IPS-18a (cell line): ENCODE results near the gene SUSD6.

Experiments used
- H3K27ac ChIP-seq: one replicate; pipeline ENCODE4 v1.5.1; 2013; ENCODE audit warnings: low read length
- H3K27me3 ChIP-seq: one replicate; pipeline ENCODE4 v1.6.1; 2013; ENCODE audit warnings: mild to moderate bottlenecking, low read length; ENCODE audit not compliant: control insufficient read depth, insufficient read depth
- H3K36me3 ChIP-seq: one replicate; pipeline ENCODE4 v1.6.1; 2013; ENCODE audit warnings: low read depth, low read length; ENCODE audit not compliant: control insufficient read depth
- H3K4me1 ChIP-seq: one replicate; pipeline ENCODE4 v1.6.1; 2013; ENCODE audit warnings: low read depth, low read length; ENCODE audit not compliant: control insufficient read depth
- H3K4me3 ChIP-seq: one replicate; pipeline ENCODE4 v1.5.1; 2013; ENCODE audit warnings: low read length
- H3K9ac ChIP-seq: one replicate; pipeline ENCODE4 v1.6.1; 2013; ENCODE audit warnings: mild to moderate bottlenecking, low read length, moderate library complexity
- H3K9me3 ChIP-seq: one replicate; pipeline ENCODE4 v1.6.1; 2013; ENCODE audit warnings: low read depth, low read length; ENCODE audit not compliant: control insufficient read depth

SUSD6 gene, protein sequence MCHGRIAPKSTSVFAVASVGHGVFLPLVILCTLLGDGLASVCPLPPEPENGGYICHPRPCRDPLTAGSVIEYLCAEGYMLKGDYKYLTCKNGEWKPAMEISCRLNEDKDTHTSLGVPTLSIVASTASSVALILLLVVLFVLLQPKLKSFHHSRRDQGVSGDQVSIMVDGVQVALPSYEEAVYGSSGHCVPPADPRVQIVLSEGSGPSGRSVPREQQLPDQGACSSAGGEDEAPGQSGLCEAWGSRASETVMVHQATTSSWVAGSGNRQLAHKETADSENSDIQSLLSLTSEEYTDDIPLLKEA

GRCh38 chr14:69611172-69612013 lies at the start of gene SUSD6:
Gene SUSD6 (plus strand): TSS chr14:69611596. CDS start chr14:69658593, 46,997 bp downstream.
- Histone ChIP-seq H3K36me3 (no peaks in the 10 kb centered on the region), H3K4me1 (peaks cover 15% of the 10 kb centered on the region)

GRCh38 chr14:69561893-69562292 lies 49.5 kb upstream of the SUSD6 start:
- Histone ChIP-seq H3K4me3 (no peak overlapping the region), H3K4me1 (peaks cover 7% of the 10 kb centered on the region), H3K9me3 (no peaks in the 10 kb centered on the region), H3K36me3 (no peaks in the 10 kb centered on the region), H3K27ac (no peak overlapping the region), H3K9ac (no peak overlapping the region), H3K27me3 (peaks cover under 1% of the 10 kb centered on the region)

More at GRCh38 chr14:69611172-69612013, at the start of gene SUSD6:
- H3K27ac ChIP-seq, result no peak within 1 kb of the TSS
- H3K4me3 ChIP-seq, result peak within 1 kb of the TSS; percentile 75
- peaks cover 17% of the 10 kb centered on the region for H3K27me3 ChIP-seq
- H3K9ac ChIP-seq, result peak within 1 kb of the TSS; percentile 19
- no peaks in the 10 kb centered on the region for H3K9me3 ChIP-seq

DNA sequence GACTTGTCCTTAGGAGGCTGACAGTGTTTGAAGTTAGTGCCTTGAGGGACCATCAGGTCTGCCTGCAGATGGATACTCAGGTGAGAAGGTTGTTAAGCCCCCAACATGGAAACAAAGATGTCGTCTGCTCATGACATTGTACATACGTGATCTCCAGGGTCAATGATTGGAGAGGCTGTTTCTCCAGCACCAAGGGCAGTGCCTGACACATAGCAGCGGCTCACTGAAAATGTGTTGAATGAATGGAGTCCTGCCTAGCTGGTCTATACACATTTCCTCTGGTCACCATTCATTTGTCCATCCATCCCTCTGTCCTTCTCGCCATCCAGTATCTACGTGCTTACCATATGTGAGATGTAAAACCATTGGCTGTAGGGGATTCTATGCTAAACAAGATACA lies 43.8 kb upstream of the SUSD6 start:
- H3K9ac ChIP-seq, result no peak overlapping the region
- no peaks in the 10 kb centered on the region for H3K4me1 ChIP-seq
- H3K36me3 ChIP-seq, result no peaks in the 10 kb centered on the region
- no peak overlapping the region for H3K27ac ChIP-seq
- peaks cover 39% of the 10 kb centered on the region for H3K27me3 ChIP-seq
- no peak overlapping the region for H3K4me3 ChIP-seq
- H3K9me3 ChIP-seq, result no peaks in the 10 kb centered on the region

GRCh38 chr14:69569859-69570258 lies 41.5 kb upstream of the SUSD6 start:
- H3K27ac ChIP-seq, result no peak overlapping the region
- no peaks in the 10 kb centered on the region for H3K36me3 ChIP-seq
- no peaks in the 10 kb centered on the region for H3K4me1 ChIP-seq
- H3K4me3 ChIP-seq, result no peak overlapping the region
- H3K9ac ChIP-seq, result no peak overlapping the region
- no peaks in the 10 kb centered on the region for H3K9me3 ChIP-seq
- peaks cover 60% of the 10 kb centered on the region for H3K27me3 ChIP-seq

GRCh38 chr14:69570836-69571330 lies 40.5 kb upstream of the SUSD6 start:
- H3K27me3 ChIP-seq, result peaks cover 66% of the 10 kb centered on the region
- no peak overlapping the region for H3K9ac ChIP-seq
- H3K36me3 ChIP-seq, result no peaks in the 10 kb centered on the region
- no peak overlapping the region for H3K4me3 ChIP-seq
- no peaks in the 10 kb centered on the region for H3K9me3 ChIP-seq
- H3K27ac ChIP-seq, result no peak overlapping the region
- no peaks in the 10 kb centered on the region for H3K4me1 ChIP-seq

DNA sequence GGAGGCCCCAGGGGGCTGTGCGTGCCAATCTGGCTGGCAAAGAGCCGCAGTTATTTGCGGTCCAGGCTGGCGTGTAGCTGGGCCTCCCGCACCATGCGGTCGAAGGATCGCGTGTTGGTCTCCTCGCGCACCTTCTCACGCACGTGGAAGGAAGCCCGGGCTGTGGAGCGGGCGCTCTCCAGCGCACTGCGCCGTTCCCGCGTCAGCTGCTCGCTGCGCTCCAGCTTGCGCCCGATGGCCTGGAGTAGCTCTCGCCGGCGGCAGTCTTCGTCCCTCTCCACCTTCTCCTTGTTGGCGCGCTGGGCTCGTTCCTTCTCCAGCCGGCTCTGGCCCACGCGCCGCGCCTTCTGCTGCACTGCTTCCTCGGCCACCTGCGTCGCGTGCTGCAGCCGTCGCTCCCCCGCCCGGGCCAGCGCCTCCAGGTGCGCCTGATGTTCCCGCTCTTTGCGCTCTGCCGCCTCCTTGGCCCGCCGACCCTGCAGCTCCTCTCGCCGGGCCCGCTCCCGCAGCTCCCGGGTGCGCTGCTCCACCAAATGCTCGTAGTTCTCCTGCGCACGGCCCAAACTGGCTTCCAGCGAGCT lies 39.9 kb upstream of the SUSD6 start:
- Histone ChIP-seq H3K9ac (no peak overlapping the region), H3K27me3 (peaks cover 66% of the 10 kb centered on the region), H3K9me3 (no peaks in the 10 kb centered on the region), H3K36me3 (no peaks in the 10 kb centered on the region), H3K27ac (no peak overlapping the region), H3K4me1 (no peaks in the 10 kb centered on the region), H3K4me3 (peak overlapping the region; percentile 41)

DNA sequence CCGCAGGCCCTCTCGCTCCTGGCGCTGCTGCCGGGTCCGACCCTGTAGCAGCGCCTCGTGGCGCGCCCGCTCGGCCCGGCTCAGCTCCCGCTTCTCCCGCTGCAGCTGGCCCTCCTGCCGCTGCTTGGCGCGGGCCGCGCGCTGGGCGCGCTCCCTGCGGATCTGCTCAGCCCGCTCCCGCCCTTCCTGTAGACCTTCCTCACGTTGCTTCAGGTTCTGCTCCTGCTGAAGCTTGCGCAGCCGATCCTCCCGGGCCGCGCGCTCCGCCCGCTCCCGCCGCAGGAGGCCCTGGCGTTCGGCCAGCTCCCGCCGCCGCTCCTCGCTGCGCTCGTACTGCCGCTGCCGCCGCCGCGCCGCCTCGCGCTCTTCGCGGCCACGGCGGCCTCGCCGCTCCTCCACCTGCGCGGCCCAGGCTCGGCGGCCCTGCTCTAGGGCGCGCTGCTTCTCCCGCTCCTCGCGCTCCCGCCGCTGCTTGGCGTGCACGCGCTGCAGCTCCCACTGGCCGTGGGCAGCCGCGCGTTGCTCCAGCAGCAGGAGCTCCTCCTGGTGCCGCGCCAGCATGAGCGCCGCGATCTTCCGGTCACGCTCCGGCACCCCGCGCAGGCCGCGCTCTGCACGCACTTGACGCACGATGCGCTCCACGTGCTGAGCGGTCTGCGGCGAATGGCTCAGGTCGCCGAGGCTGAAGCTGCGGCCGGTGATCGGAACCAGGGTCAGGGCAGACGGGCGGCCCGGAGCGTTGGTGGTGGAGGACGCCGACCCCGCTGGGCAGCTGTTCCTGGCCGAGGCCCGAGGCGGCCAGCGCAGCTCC lies 39.2 kb upstream of the SUSD6 start:
- Histone ChIP-seq H3K4me1 (no peaks in the 10 kb centered on the region), H3K27me3 (peaks cover 62% of the 10 kb centered on the region), H3K27ac (no peak overlapping the region), H3K36me3 (no peaks in the 10 kb centered on the region), H3K9me3 (no peaks in the 10 kb centered on the region), H3K9ac (no peak overlapping the region), H3K4me3 (peak overlapping the region; percentile 41)

GRCh38 chr14:69572841-69573135 lies 38.6 kb upstream of the SUSD6 start:
- H3K4me3 ChIP-seq, result no peak overlapping the region
- peaks cover 60% of the 10 kb centered on the region for H3K27me3 ChIP-seq
- no peaks in the 10 kb centered on the region for H3K4me1 ChIP-seq
- no peaks in the 10 kb centered on the region for H3K9me3 ChIP-seq
- no peaks in the 10 kb centered on the region for H3K36me3 ChIP-seq
- no peak overlapping the region for H3K27ac ChIP-seq
- H3K9ac ChIP-seq, result no peak overlapping the region

- Histone ChIP-seq H3K9ac (no peak overlapping the region), H3K27ac (no peak overlapping the region), H3K4me3 (peak overlapping the region; percentile 66), H3K27me3 (peaks cover 60% of the 10 kb centered on the region), H3K4me1 (no peaks in the 10 kb centered on the region), H3K36me3 (no peaks in the 10 kb centered on the region), H3K9me3 (no peaks in the 10 kb centered on the region)
Observed at GRCh38 chr14:69573205-69573830, 38.1 kb upstream of the SUSD6 start.

DNA sequence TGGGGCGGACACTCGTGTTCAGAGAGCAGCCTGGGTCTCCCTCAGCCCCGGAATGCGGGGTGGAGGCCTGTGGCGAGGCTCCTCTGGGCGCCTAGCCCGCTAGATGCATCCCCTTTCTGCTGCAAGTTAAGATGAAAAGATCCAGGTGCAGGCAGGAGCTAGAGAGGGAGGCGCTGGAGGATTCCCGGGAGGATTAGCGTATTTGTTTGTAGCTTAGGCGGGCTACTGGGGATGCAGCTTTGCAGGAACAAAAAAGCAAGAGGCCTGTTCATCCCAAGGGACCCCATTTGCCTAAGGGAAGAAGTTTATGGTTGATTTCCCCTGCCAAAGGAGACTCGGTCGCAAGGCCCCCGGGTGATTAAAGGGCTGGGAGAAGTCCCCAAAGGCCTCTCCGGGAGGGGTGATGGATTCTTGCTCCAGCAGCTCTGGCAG lies 37.5 kb upstream of the SUSD6 start:
- H3K36me3 ChIP-seq, result no peaks in the 10 kb centered on the region
- peak overlapping the region; percentile 66 for H3K4me3 ChIP-seq
- H3K4me1 ChIP-seq, result no peaks in the 10 kb centered on the region
- peaks cover 60% of the 10 kb centered on the region for H3K27me3 ChIP-seq
- peak overlapping the region; percentile 54 for H3K9ac ChIP-seq
- H3K27ac ChIP-seq, result no peak overlapping the region
- H3K9me3 ChIP-seq, result no peaks in the 10 kb centered on the region
